Keratinocyte (primary cell): Measurements from ENCODE around the gene IQCE. TPM values are rescaled to one million over a fixed set of nuclear protein-coding genes. Genes with fewer than 3 reads are reported as not detected.

Experiments
- DNase-seq: peaks from one replicate; pipeline ENCODE4 v3.0.0-alpha.2; 2011; ENCODE audit warnings: low read depth, missing footprints, low spot score
- FAIRE-seq: peaks from 2 replicates; lab custom pipeline; 2011; peaks lifted over from hg19 to GRCh38; lab: Jason Lieb, UNC
- H2AFZ ChIP-seq: 2 replicates; pipeline ENCODE4 v1.6.0; 2012; ENCODE audit warnings: low read length, control low read depth, inconsistent platforms; ENCODE audit not compliant: control insufficient read depth
- H3K27ac ChIP-seq: 2 replicates; pipeline ENCODE4 v1.5.1; 2011; ENCODE audit warnings: low read length; ENCODE audit not compliant: control insufficient read depth, insufficient read depth
- H3K27me3 ChIP-seq: 3 replicates; pipeline ENCODE4 v1.6.0; 2011; ENCODE audit warnings: low read length; ENCODE audit not compliant: control insufficient read depth, insufficient read depth; ENCODE audit errors: extremely low read depth
- H3K36me3 ChIP-seq, 2 experiments: 2 replicates in 1 of 2; 3 replicates in 1 of 2; pipeline ENCODE4 v1.5.1; 2011; ENCODE audit warnings: low read length in 2 of 2, mild to moderate bottlenecking in 1 of 2; ENCODE audit not compliant: control insufficient read depth in 2 of 2, insufficient read depth in 2 of 2; ENCODE audit errors: extremely low read depth in 1 of 2
- H3K4me1 ChIP-seq: 3 replicates; pipeline ENCODE4 v1.5.1; 2011; ENCODE audit warnings: low read length; ENCODE audit not compliant: control insufficient read depth, insufficient read depth; ENCODE audit errors: extremely low read depth
- H3K4me2 ChIP-seq: 3 replicates; pipeline ENCODE4 v1.6.0; 2011; ENCODE audit warnings: low read depth, low read length; ENCODE audit not compliant: control insufficient read depth, insufficient read depth; ENCODE audit errors: extremely low read depth
- H3K4me3 ChIP-seq, 3 experiments: fragments of 200-600 bp in 1 of 3; sonication (generic) in 1 of 3; 2 replicates in 2 of 3; 3 replicates in 1 of 3; pipeline ENCODE4 v1.5.1; 2011 to 2016; ENCODE audit warnings: low read length in 3 of 3, mild to moderate bottlenecking in 3 of 3, control low read depth in 2 of 3, inconsistent platforms in 1 of 3, low read depth in 1 of 3, mixed read lengths in 1 of 3, mixed run types in 1 of 3, moderate library complexity in 1 of 3; ENCODE audit not compliant: control insufficient read depth in 2 of 3, insufficient read depth in 2 of 3; ENCODE audit errors: extremely low read depth in 1 of 3
- H3K79me2 ChIP-seq: 2 replicates; pipeline ENCODE4 v1.6.0; 2012; ENCODE audit warnings: low read length; ENCODE audit not compliant: control insufficient read depth, insufficient read depth
- H3K9ac ChIP-seq: 3 replicates; pipeline ENCODE4 v1.6.0; 2011; ENCODE audit warnings: low read length; ENCODE audit not compliant: control insufficient read depth, insufficient read depth; ENCODE audit errors: extremely low read depth
- H3K9me1 ChIP-seq: 3 replicates; pipeline ENCODE4 v1.6.0; 2011; ENCODE audit warnings: low read length; ENCODE audit not compliant: control insufficient read depth, insufficient read depth; ENCODE audit errors: extremely low read depth
- H3K9me3 ChIP-seq: 2 replicates; pipeline ENCODE4 v1.5.1; 2012; ENCODE audit warnings: low read depth, low read length; ENCODE audit not compliant: control insufficient read depth
- H4K20me1 ChIP-seq: 3 replicates; pipeline ENCODE4 v1.6.0; 2011; ENCODE audit warnings: low read length; ENCODE audit not compliant: control insufficient read depth, insufficient read depth; ENCODE audit errors: extremely low read depth
- CTCF ChIP-seq, 3 experiments: IDR thresholded peaks in 1 of 3; conservative IDR thresholded peaks in 1 of 3; optimal IDR thresholded peaks in 1 of 3; 2 replicates in 2 of 3; 3 replicates in 1 of 3; pipeline versions ENCODE3 to v1.5.1; 2011; ENCODE audit warnings: low read length in 3 of 3, mild to moderate bottlenecking in 3 of 3, moderate library complexity in 2 of 3, control low read depth in 1 of 3, inconsistent platforms in 1 of 3; ENCODE audit not compliant: insufficient read depth in 2 of 3; ENCODE audit errors: extremely low read depth in 1 of 3
- EZH2 ChIP-seq: IDR thresholded peaks from one replicate; pipeline ENCODE4 v1.6.1; 2012; ENCODE audit warnings: inconsistent platforms, mild to moderate bottlenecking, low read length, moderate library complexity
- dilution Hi-C: fragments of 300-500 bp; cut with MboI; formaldehyde crosslinking; loops from one replicate; pipeline ENCODE4 v1.7.0; 2020; ENCODE audit warnings: low sequenced_read_pairs; ENCODE audit not compliant: extremely low pct_ligation_motif_present
- polyA plus RNA-seq, 5 experiments: library from polyadenylated mRNA; depleted of rRNA in 3 of 5; stranded (reverse) in 3 of 5; stranded (forward) in 1 of 5; unstranded in 1 of 5; fragments of >200 nt; gene quantifications; 1 replicate in 1 of 5; 2 replicates in 3 of 5; 3 replicates in 1 of 5; pipeline versions ENCODE4 v1.2.1 to v1.2.3, GENCODE V29; 2011 to 2012; ENCODE audit warnings: missing spikeins in 2 of 5, low read depth in 1 of 5, low replicate concordance in 1 of 5

Gene IQCE
- polyA plus RNA-seq, 1 donor (not counting 4 experiments of a cell fraction or from before 2014, with no cell fraction given): 5.2 TPM

GRCh38 chr7:2570021-2570420 is 11.2 kb downstream of the IQCE start:
- dilution Hi-C loops: no loop called here
- H3K27me3 ChIP-seq: no peaks in the 10 kb centered on the region
- no peak overlapping the region for H3K4me3 ChIP-seq
- H3K9me1 ChIP-seq: no peaks in the 10 kb centered on the region
- FAIRE-seq (no peak), DNase-seq (no peak)
- no peak overlapping the region for H3K27ac ChIP-seq
- peaks cover 4% of the 10 kb centered on the region for H4K20me1 ChIP-seq
- H3K4me1 ChIP-seq: peaks cover 10% of the 10 kb centered on the region
- H2AFZ ChIP-seq: no peak overlapping the region
- H3K9me3 ChIP-seq: no peaks in the 10 kb centered on the region
- no peak overlapping the region for H3K4me2 ChIP-seq
- H3K79me2 ChIP-seq: peaks cover 2% of the 10 kb centered on the region
- H3K36me3 ChIP-seq: peaks cover 9 to 11% of the 10 kb centered on the region in 2 experiments
- no peak overlapping the region for H3K9ac ChIP-seq
- TF ChIP-seq EZH2 (no peak), CTCF (optimal IDR thresholded peaks at IDR 0.05 in 1 of 3, IDR thresholded peaks at IDR 0.05 in 1 of 3, conservative IDR thresholded peaks at IDR 0.05 in 1 of 3; ENCODE audit: extremely low read depth in 1 of 3, insufficient read depth in 2 of 3, low read length in 3 of 3) (no peak)

GRCh38 chr7:2571409-2571808 is 12.6 kb downstream of the IQCE start:
- Histone ChIP-seq H2AFZ (no peak overlapping the region), H3K9ac (no peak overlapping the region), H3K27me3 (no peaks in the 10 kb centered on the region), H3K9me1 (no peaks in the 10 kb centered on the region), H3K4me1 (peaks cover 10% of the 10 kb centered on the region), H3K9me3 (no peaks in the 10 kb centered on the region), H3K4me3 (no peak overlapping the region), H3K36me3 (peaks cover 11 to 15% of the 10 kb centered on the region in 2 experiments), H4K20me1 (no peaks in the 10 kb centered on the region), H3K79me2 (no peaks in the 10 kb centered on the region), H3K27ac (peak overlapping the region; percentile 42), H3K4me2 (no peak overlapping the region)
- dilution Hi-C loops: no loop called here
- DNase-seq (no peak), FAIRE-seq (no peak)
- TF ChIP-seq CTCF (optimal IDR thresholded peaks at IDR 0.05 in 1 of 3, IDR thresholded peaks at IDR 0.05 in 1 of 3, conservative IDR thresholded peaks at IDR 0.05 in 1 of 3; ENCODE audit: extremely low read depth in 1 of 3, insufficient read depth in 2 of 3, low read length in 3 of 3): no peak
- no peak for TF ChIP-seq EZH2
